WI38 (cell line): ENCODE results near the gene KCNJ6.

Experiments used
- H3K4me3 ChIP-seq: 2 replicates; pipeline ENCODE4 v1.5.1; 2011; ENCODE audit warnings: low read depth, mild to moderate bottlenecking, control low read depth, low read length
- TF ChIP-seq, protein P1 (sequence below): IDR thresholded peaks from 2 replicates; pipeline ENCODE4 v1.5.1; 2012; ENCODE audit warnings: low read depth, mild to moderate bottlenecking, control low read depth, low read length

KCNJ6 gene

DNA sequence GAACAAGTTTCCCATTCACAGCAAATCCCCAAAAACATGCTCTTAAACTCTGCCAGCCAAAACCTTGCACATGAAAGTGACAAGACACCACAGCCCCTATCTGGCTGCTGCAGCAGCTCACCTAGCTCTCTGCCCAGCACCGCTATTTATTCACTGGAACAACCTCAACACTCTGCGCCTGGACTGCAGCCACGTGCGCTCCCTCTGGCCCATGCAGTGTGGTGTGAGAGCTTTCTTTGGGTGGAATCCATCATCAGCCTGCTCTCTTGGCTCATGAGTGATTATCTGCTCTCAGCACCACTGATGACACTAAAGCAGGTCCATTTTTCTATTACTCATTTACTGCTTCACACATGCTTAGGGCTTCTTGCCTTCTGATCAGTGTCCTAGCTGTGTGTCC, 11.4 kb downstream of the KCNJ6 start:
- H3K4me3 ChIP-seq, result no peak overlapping the region
- TF ChIP-seq, protein P1, sequence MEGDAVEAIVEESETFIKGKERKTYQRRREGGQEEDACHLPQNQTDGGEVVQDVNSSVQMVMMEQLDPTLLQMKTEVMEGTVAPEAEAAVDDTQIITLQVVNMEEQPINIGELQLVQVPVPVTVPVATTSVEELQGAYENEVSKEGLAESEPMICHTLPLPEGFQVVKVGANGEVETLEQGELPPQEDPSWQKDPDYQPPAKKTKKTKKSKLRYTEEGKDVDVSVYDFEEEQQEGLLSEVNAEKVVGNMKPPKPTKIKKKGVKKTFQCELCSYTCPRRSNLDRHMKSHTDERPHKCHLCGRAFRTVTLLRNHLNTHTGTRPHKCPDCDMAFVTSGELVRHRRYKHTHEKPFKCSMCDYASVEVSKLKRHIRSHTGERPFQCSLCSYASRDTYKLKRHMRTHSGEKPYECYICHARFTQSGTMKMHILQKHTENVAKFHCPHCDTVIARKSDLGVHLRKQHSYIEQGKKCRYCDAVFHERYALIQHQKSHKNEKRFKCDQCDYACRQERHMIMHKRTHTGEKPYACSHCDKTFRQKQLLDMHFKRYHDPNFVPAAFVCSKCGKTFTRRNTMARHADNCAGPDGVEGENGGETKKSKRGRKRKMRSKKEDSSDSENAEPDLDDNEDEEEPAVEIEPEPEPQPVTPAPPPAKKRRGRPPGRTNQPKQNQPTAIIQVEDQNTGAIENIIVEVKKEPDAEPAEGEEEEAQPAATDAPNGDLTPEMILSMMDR, result no peak

GRCh38 chr21:37903396-37903795, 12.9 kb downstream of the KCNJ6 start:
- TF ChIP-seq, protein P1, result no peak
- no peak overlapping the region for H3K4me3 ChIP-seq

DNA sequence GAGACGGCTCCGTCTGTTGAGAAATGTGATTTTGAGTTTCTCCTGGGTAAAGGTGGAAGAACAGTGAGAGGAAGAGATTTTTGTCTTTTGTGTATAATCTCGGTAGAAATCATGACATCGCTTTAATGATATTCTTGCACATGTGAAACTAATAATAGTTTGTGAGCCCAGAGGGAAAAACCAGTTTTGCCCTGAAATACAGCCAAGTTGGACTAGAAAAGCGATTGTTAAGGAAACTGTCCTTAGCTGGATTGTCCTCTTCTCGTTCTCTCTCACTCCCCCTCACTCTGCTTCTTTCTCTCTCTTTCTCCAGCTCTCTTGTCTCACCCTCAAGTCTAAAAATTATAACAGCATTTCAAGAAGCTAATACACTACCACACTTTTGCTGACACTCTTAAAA, 17.1 kb downstream of the KCNJ6 start:
- TF ChIP-seq, protein P1, result no peak
- H3K4me3 ChIP-seq, result no peak overlapping the region

- H3K4me3 ChIP-seq, result no peak overlapping the region
- TF ChIP-seq, protein P1, result no peak
These were observed 19.5 kb downstream of the KCNJ6 start for GRCh38 chr21:37896788-37897187.

DNA sequence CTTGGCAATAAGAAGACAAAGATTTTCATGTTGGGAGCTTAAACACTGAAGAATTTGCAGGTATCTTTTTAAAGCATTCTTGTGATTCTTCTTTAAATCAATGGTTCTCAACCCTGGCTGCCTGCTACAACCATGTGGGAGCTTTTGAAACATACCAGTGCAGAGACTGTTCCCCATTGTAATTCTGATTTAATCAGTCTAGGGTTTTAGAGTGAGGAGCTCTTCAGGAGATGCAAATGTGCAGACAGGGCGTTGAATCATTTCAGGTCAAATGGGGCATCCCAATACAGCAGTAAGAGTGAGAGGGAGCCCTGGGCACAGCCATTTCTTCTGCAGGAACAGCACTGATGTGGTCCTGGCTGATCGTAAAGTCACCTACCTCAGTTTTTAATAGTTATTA, 24.3 kb downstream of the KCNJ6 start:
- TF ChIP-seq, protein P1, result no peak
- H3K4me3 ChIP-seq, result no peak overlapping the region

DNA sequence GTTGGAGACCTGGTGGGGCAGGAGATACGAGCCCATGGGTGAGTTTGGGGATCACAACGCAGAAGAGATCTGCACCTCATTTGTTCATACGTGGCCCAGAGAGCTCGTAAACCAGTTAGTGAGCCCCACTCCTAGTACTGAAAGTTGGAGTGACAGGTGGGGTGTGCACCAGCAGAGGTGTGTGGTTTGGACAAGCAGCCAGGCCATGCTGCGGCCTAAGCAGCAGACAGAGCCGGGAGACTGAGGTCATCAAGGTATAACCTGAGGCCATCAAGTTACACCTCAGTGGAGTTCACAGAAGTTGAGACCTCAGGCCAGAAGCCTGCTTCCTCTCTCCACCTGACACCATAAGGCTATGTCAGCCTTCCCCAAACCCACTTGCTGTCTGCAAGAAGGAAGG, 27.6 kb downstream of the KCNJ6 start:
- TF ChIP-seq, protein P1, result no peak
- H3K4me3 ChIP-seq, result no peak overlapping the region

DNA sequence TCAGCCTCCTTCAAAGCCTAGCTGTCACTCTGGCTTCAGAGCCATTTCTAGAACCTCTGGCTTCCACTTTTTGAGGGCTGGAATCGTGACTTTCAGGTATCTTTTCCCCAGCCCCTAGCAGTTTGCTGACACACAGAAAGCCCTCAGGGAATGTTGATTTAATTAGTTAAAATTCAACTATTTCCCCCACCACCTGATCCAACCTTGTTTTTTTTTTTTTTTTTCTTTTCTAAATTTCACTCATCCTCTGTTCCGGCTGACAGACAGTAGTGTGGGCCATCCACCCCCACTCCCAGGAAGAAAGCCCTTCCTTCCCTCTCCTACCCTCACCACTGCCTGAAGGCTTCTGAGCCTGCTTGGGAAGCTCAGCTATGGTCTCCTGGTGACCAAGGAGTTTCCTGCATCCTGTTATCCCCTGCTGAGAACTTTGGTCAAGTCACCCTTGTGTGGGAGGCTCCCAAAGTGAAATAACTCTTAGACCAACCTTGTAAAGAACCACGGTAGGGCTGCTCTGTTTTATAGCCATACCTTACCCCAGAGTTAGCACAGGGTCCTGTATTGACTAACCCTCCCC, 29.4 kb downstream of the KCNJ6 start:
- TF ChIP-seq, protein P1, result no peak
- H3K4me3 ChIP-seq, result no peak overlapping the region
